ENCODE data around the gene MMP28. TPM values are rescaled to one million over a fixed set of nuclear protein-coding genes. Genes with fewer than 3 reads are reported as not detected.

MMP28 gene
- total and polyA plus RNA-seq, 10 of the 15 experiments (the other 5 are each of a cell fraction or from before 2014, with no cell fraction given): not detected

DNA sequence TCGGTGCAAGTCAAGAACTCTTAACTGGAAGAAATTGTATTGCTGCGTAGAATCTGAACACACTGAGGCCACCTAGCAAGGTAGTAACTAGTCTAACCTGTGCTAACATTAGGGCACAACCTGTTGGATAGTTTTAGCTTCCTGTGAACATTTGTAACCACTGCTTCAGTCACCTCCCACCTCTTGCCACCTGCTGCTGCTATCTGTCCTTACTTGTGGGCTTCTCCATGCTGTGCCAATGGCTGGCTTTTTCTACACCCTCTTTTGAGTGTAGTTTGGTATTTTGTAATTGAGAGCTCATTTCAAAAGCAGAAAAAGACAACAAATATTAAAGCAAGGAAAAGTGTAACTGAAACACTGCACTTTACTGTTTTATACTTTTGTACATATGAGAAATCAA is 71.7 kb downstream of the MMP28 start (continued):
- TF ChIP-seq SUPT20H (IDR thresholded peaks at IDR 0.05; ENCODE audit: borderline replicate concordance, control insufficient read depth, low read depth, low read length): no peak
- no peak for TF ChIP-seq GATAD2B (conservative IDR thresholded peaks at IDR 0.05; ENCODE audit: low read depth)
- TF ChIP-seq YBX1 (IDR thresholded peaks at IDR 0.05): no peak
- TF ChIP-seq E4F1 (IDR thresholded peaks at IDR 0.05; ENCODE audit: borderline replicate concordance, partially characterized antibody): no peak
- TF ChIP-seq IKZF1 (conservative IDR thresholded peaks at IDR 0.05): no peak
- TF ChIP-seq, protein P1, sequence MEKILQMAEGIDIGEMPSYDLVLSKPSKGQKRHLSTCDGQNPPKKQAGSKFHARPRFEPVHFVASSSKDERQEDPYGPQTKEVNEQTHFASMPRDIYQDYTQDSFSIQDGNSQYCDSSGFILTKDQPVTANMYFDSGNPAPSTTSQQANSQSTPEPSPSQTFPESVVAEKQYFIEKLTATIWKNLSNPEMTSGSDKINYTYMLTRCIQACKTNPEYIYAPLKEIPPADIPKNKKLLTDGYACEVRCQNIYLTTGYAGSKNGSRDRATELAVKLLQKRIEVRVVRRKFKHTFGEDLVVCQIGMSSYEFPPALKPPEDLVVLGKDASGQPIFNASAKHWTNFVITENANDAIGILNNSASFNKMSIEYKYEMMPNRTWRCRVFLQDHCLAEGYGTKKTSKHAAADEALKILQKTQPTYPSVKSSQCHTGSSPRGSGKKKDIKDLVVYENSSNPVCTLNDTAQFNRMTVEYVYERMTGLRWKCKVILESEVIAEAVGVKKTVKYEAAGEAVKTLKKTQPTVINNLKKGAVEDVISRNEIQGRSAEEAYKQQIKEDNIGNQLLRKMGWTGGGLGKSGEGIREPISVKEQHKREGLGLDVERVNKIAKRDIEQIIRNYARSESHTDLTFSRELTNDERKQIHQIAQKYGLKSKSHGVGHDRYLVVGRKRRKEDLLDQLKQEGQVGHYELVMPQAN (conservative IDR thresholded peaks at IDR 0.05): no peak
- no peak for TF ChIP-seq NFIC (IDR thresholded peaks at IDR 0.05; ENCODE audit: low read depth, low read length)
- TF ChIP-seq ZNF384 (IDR thresholded peaks at IDR 0.05; ENCODE audit: borderline replicate concordance, low read depth, low read length): no peak
- no peak for TF ChIP-seq ZBTB4 (CRISPR knock-in tag; IDR thresholded peaks at IDR 0.05)
- TF ChIP-seq ZNF622 (IDR thresholded peaks at IDR 0.05): no peak
